B cell (primary cell): ENCODE data around the gene WDR36.

Experiments
- EZH2 ChIP-seq: IDR thresholded peaks from 2 replicates; pipeline ENCODE4 v1.6.1; 2012; ENCODE audit warnings: borderline replicate concordance, low read depth, mild to moderate bottlenecking, moderate library complexity, low read length; ENCODE audit not compliant: insufficient read depth, poor library complexity, severe bottlenecking
- TF ChIP-seq, protein P1 (sequence below): fragments of 200-600 bp; IDR thresholded peaks from one replicate; pipeline ENCODE4 v1.8.0; 2022; ENCODE audit warnings: antibody characterized with exemption, mild to moderate bottlenecking

DNA sequence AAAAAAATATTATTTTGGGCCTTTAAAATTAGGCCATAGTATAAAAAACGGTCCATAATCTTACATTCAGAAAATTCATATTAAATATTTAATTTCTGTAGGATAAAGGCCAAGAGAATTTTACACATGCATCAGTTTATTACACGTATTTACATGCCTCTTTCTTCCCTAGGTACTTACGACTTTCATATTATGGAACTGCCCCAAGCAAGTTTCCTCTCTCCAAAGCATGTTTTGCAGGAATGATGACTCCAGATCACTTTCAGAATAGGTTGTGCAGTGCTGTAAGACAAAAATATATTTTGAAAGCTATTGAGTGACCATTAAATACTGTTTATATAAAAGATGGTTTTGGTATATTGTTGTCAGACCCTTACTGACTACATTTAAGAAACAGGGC lies 61.8 kb downstream of the WDR36 start:
- TF ChIP-seq, protein P1, sequence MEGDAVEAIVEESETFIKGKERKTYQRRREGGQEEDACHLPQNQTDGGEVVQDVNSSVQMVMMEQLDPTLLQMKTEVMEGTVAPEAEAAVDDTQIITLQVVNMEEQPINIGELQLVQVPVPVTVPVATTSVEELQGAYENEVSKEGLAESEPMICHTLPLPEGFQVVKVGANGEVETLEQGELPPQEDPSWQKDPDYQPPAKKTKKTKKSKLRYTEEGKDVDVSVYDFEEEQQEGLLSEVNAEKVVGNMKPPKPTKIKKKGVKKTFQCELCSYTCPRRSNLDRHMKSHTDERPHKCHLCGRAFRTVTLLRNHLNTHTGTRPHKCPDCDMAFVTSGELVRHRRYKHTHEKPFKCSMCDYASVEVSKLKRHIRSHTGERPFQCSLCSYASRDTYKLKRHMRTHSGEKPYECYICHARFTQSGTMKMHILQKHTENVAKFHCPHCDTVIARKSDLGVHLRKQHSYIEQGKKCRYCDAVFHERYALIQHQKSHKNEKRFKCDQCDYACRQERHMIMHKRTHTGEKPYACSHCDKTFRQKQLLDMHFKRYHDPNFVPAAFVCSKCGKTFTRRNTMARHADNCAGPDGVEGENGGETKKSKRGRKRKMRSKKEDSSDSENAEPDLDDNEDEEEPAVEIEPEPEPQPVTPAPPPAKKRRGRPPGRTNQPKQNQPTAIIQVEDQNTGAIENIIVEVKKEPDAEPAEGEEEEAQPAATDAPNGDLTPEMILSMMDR: no peak
- no peak for TF ChIP-seq EZH2
